ENCODE measurements around the gene LYST. TPM values are rescaled to one million over a fixed set of nuclear protein-coding genes. Genes with fewer than 3 reads are reported as not detected.

Gene LYST
- polyA plus RNA-seq, 1 donor from 2014 or later = 29.4 TPM

- Mint-ChIP-seq H3K4me3 (no peak overlapping the region), H3K27ac (peak overlapping the region in 1 of 3 donors; percentile 87), H3K4me1 (no peaks in the 10 kb centered on the region), H3K27me3 (no peaks in the 10 kb centered on the region), H3K9me3 (no peaks in the 10 kb centered on the region), H3K36me3 (peaks cover 11% of the 10 kb centered on the region)
Measured at GRCh38 chr1:235688096-235688495, 178.6 kb downstream of the LYST start.

GRCh38 chr1:235683653-235684052 lies 183.1 kb downstream of the LYST start:
- no peak overlapping the region for H3K4me3 Mint-ChIP-seq
- no peak overlapping the region for H3K27ac Mint-ChIP-seq
- peaks cover 21% of the 10 kb centered on the region for H3K36me3 Mint-ChIP-seq
- no peaks in the 10 kb centered on the region for H3K4me1 Mint-ChIP-seq
- H3K27me3 Mint-ChIP-seq = no peaks in the 10 kb centered on the region
- peaks cover 0 to 3% (median 2%) of the 10 kb centered on the region in 3 donors for H3K9me3 Mint-ChIP-seq

- Mint-ChIP-seq H3K4me1 (no peaks in the 10 kb centered on the region), H3K9me3 (peaks cover 0 to 3% (median 2%) of the 10 kb centered on the region in 3 donors), H3K27me3 (no peaks in the 10 kb centered on the region), H3K27ac (no peak overlapping the region), H3K36me3 (peaks cover 18% of the 10 kb centered on the region), H3K4me3 (no peak overlapping the region)
Measured at GRCh38 chr1:235682216-235682615, 184.5 kb downstream of the LYST start.

- Mint-ChIP-seq H3K4me1 (no peaks in the 10 kb centered on the region), H3K27ac (no peak overlapping the region), H3K9me3 (peaks cover 7 to 14% (median 8%) of the 10 kb centered on the region in 3 donors), H3K27me3 (no peaks in the 10 kb centered on the region), H3K36me3 (peaks cover 40% of the 10 kb centered on the region), H3K4me3 (no peak overlapping the region)
Measured at GRCh38 chr1:235679644-235680043, 187.1 kb downstream of the LYST start.

- H3K27me3 Mint-ChIP-seq = no peaks in the 10 kb centered on the region
- H3K36me3 Mint-ChIP-seq = peaks cover 43% of the 10 kb centered on the region
- no peak overlapping the region for H3K4me3 Mint-ChIP-seq
- H3K4me1 Mint-ChIP-seq = no peaks in the 10 kb centered on the region
- peaks cover 7 to 14% (median 8%) of the 10 kb centered on the region in 3 donors for H3K9me3 Mint-ChIP-seq
- H3K27ac Mint-ChIP-seq = no peak overlapping the region
Measured at GRCh38 chr1:235679005-235679404, 187.7 kb downstream of the LYST start.

- peaks cover 61% of the 10 kb centered on the region for H3K36me3 Mint-ChIP-seq
Measured at GRCh38 chr1:235675152-235675890, 191.4 kb downstream of the LYST start.

GRCh38 chr1:235673981-235674380 lies 192.7 kb downstream of the LYST start:
- peaks cover 1% of the 10 kb centered on the region for H3K27me3 Mint-ChIP-seq
- H3K27ac Mint-ChIP-seq = no peak overlapping the region
- H3K9me3 Mint-ChIP-seq = peaks cover 23 to 51% (median 32%) of the 10 kb centered on the region in 3 donors
- peaks cover 67% of the 10 kb centered on the region for H3K36me3 Mint-ChIP-seq
- no peaks in the 10 kb centered on the region for H3K4me1 Mint-ChIP-seq
- H3K4me3 Mint-ChIP-seq = no peak overlapping the region

More at GRCh38 chr1:235675152-235675890, 191.4 kb downstream of the LYST start:
- H3K27me3 Mint-ChIP-seq = no peaks in the 10 kb centered on the region
- H3K9me3 Mint-ChIP-seq = peaks cover 16 to 43% (median 27%) of the 10 kb centered on the region in 3 donors
- peak overlapping the region in 1 of 4 donors; percentile 32 for H3K4me3 Mint-ChIP-seq
- H3K4me1 Mint-ChIP-seq = no peaks in the 10 kb centered on the region
- no peak overlapping the region for H3K27ac Mint-ChIP-seq

GRCh38 chr1:235671992-235672391 lies 194.7 kb downstream of the LYST start:
- Mint-ChIP-seq H3K9me3 (peaks cover 23 to 51% (median 32%) of the 10 kb centered on the region in 3 donors), H3K27ac (no peak overlapping the region), H3K36me3 (peaks cover 65% of the 10 kb centered on the region), H3K27me3 (peaks cover 1% of the 10 kb centered on the region), H3K4me3 (no peak overlapping the region), H3K4me1 (no peaks in the 10 kb centered on the region)

GRCh38 chr1:235670157-235670776 lies 196.4 kb downstream of the LYST start:
- Mint-ChIP-seq H3K4me1 (no peaks in the 10 kb centered on the region), H3K9me3 (peaks cover 23 to 43% (median 25%) of the 10 kb centered on the region in 3 donors), H3K36me3 (peaks cover 51% of the 10 kb centered on the region), H3K4me3 (no peak overlapping the region), H3K27me3 (peaks cover 1% of the 10 kb centered on the region), H3K27ac (no peak overlapping the region)

- Mint-ChIP-seq H3K4me1 (no peaks in the 10 kb centered on the region), H3K27ac (no peak overlapping the region), H3K27me3 (peaks cover 1% of the 10 kb centered on the region), H3K4me3 (no peak overlapping the region), H3K9me3 (peaks cover 19 to 37% (median 25%) of the 10 kb centered on the region in 3 donors), H3K36me3 (peaks cover 51% of the 10 kb centered on the region)
Measured at GRCh38 chr1:235669277-235669676, 197.4 kb downstream of the LYST start.

GRCh38 chr1:235663628-235664027 lies 203.1 kb downstream of the LYST start:
- no peaks in the 10 kb centered on the region for H3K4me1 Mint-ChIP-seq
- H3K27ac Mint-ChIP-seq = no peak overlapping the region
- no peaks in the 10 kb centered on the region for H3K27me3 Mint-ChIP-seq
- peaks cover 27% of the 10 kb centered on the region for H3K36me3 Mint-ChIP-seq
- no peaks in the 10 kb centered on the region for H3K9me3 Mint-ChIP-seq
- no peak overlapping the region for H3K4me3 Mint-ChIP-seq

- no peak overlapping the region for H3K27ac Mint-ChIP-seq
- H3K9me3 Mint-ChIP-seq = no peaks in the 10 kb centered on the region
- H3K36me3 Mint-ChIP-seq = peaks cover 27% of the 10 kb centered on the region
- no peaks in the 10 kb centered on the region for H3K4me1 Mint-ChIP-seq
- peaks cover 2% of the 10 kb centered on the region for H3K27me3 Mint-ChIP-seq
- H3K4me3 Mint-ChIP-seq = no peak overlapping the region
Measured at GRCh38 chr1:235661568-235661967, 205.1 kb downstream of the LYST start.

GRCh38 chr1:235659186-235659771 lies 207.4 kb downstream of the LYST start:
- Mint-ChIP-seq H3K9me3 (peaks cover 0 to 11% (median 4%) of the 10 kb centered on the region in 3 donors), H3K27ac (no peak overlapping the region), H3K4me1 (no peaks in the 10 kb centered on the region), H3K36me3 (peaks cover 23% of the 10 kb centered on the region), H3K27me3 (peaks cover 7% of the 10 kb centered on the region), H3K4me3 (no peak overlapping the region)

GRCh38 chr1:235657747-235658526 lies 208.8 kb downstream of the LYST start:
- Mint-ChIP-seq H3K27me3 (peaks cover 16% of the 10 kb centered on the region), H3K36me3 (peaks cover 18% of the 10 kb centered on the region), H3K27ac (no peak overlapping the region), H3K4me3 (no peak overlapping the region), H3K9me3 (peaks cover 7 to 17% (median 7%) of the 10 kb centered on the region in 3 donors), H3K4me1 (no peaks in the 10 kb centered on the region)

GRCh38 chr1:235657269-235657668 lies 209.4 kb downstream of the LYST start:
- Mint-ChIP-seq H3K9me3 (peaks cover 7 to 22% (median 11%) of the 10 kb centered on the region in 3 donors), H3K4me3 (no peak overlapping the region), H3K27me3 (peaks cover 21% of the 10 kb centered on the region), H3K4me1 (no peaks in the 10 kb centered on the region), H3K36me3 (peaks cover 12% of the 10 kb centered on the region), H3K27ac (no peak overlapping the region)
